Muscle of back (tissue), 11 donors: ENCODE data around the gene TRIM37. TPM values are rescaled to one million over a fixed set of nuclear protein-coding genes. Genes with fewer than 3 reads are reported as not detected.
"Not testable (repeated sequence)": the region's sequence is repeated elsewhere in the genome, so short reads cannot be mapped to it uniquely, and the experiment has no call there.

Source experiments
- DNase-seq, 3 donors: peaks; one replicate each; pipeline versions ENCODE4 v3.0.0 to v3.0.0-alpha.2; 2013
- polyA plus RNA-seq, 10 donors: library from polyadenylated mRNA; unstranded; fragments of 120-200 nt; gene quantifications; one replicate each; pipeline ENCODE4 v1.2.1, GENCODE V29; 2013; ENCODE audit not compliant: insufficient read length in 10 of 10

Gene TRIM37
- polyA plus RNA-seq, 10 donors: 12.1 to 18.9 (median 15.0) TPM

DNA sequence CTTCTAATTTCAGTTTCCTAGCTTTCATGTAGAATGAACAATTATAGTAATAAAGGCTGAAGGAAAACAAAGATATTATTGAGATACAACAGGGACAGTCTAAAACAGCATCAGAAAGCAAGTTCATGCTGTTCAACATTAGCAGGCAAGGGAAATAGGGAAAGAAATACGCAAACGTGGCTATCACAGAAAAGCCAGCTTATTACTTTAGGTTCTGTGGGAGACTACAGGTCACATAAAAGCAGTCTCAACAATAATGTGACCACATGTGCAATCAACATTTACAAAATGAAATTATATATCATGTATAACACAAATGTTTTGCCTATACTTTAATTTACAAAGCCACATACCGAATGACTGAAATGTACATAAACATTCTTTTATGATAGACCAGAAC, 4.9 kb upstream of the TRIM37 start:
- no peak for DNase-seq

DNA sequence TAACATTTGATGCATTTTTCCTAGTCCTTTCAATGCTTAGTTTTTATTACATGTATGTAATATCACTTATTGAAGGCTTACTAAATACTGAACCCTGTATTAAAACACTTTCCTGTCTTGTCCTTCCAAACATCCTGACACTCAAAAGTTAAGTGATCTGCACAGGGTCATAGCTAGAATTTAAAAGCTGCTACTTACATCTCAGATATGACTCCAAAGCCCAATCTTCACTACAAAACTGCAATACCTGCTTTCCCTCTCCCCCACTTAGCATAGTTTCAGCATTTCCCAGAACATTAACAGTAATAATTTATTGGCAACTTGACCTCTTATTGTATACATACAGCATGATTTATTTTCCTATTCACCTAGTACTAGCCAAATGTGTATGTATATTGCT, 4.3 kb upstream of the TRIM37 start:
- no peak for DNase-seq

DNA sequence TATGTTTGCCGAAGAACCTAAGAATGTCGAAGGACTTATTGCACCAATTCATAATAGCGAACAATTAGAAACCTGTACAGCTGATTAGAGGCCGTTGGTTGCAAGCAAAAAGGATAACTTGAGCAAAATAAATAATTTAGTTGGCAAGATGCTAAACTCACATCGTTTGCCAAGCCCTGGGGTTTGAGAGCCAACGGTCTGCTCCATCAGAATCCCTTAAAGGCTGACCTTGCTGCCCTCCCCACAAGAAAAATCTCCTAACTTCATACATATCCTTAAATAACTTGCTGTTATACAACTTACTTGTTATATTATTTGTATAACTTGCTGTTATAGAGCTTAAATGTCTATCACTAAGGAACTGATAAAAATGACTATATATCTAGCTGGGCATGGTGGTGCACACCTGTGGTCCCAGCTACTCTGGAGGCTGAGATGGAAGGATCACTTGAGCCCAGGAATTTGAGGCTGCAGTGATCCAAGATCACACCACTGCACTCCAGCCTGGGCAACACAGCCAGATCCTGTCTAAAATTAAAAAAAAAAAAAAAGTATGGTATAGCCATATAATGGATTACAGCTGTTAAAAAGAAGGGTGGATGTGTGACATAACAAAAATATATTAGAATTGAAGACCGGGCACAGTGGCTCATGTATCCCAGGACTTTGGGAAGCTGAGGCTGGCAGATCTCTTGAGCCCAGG, 1.9 kb upstream of the TRIM37 start:
- DNase-seq: peak in 1 of 3 donors; percentile 5

DNA sequence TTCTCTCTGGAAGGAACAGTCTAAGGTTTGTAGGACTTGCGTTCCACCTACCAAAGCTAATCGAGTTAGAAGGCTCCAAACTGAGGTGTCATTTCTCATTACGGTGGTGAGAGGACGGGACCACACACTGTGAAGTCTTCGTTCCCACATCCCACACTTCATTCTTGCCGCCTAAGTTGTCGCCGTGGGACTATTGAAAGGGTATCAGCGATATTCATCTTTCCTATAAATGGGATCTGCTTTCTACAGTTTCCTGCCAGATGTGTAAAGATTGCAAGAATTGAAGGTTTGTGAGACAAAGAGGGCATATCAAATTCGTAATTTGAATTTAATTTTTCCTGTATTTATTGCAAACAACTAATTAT, 608 bp upstream of the TRIM37 start:
- no peak for DNase-seq

DNA sequence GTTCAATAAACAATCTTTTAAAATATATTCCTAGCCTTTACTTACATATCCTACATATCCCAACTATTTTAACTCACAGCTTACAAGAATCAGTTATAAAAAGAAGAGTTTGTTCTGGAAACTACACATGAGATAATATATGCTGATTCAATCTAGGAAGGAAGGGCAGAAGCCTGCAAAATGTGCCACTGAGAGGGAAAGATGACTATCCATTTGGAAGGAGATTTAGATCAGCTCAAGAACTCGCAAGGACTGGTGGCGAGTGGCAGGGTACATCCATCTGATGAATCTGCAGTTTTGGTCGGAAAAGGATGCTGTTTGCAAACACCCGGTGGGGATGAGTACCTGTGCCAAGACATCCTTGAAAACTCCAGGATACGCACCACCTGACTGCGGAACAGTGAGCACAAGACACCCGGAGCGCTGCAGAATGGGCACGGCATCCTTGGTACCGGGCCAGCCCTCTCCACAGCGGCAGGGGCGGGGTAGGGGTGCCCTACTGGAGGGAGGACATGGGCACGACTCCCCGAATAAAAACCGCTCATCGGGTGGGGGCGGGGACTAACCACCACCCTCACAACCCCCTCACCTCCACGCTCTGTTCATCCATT, 723 bp downstream of the TRIM37 start:
- peak; percentile 12 to 68 (median 29) for DNase-seq

DNA sequence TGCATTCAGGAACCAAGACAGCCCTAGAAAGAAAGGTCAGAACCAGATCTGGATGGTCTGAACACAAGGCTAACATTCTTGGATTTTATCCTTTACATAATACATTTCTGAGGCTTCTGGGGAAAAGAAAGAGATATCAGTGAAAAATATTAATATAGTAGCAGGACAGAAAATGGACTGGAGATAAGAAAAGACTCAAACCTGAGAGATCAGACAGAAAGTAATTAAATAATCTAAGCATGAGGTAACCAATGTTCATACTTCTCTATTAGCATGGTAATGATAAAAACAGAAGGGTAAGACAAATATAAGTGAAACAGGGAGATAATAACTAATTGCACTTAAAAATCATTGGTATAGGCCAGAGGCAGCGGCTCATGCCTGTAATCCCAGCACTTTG, 5.5 kb downstream of the TRIM37 start:
- DNase-seq: no peak

DNA sequence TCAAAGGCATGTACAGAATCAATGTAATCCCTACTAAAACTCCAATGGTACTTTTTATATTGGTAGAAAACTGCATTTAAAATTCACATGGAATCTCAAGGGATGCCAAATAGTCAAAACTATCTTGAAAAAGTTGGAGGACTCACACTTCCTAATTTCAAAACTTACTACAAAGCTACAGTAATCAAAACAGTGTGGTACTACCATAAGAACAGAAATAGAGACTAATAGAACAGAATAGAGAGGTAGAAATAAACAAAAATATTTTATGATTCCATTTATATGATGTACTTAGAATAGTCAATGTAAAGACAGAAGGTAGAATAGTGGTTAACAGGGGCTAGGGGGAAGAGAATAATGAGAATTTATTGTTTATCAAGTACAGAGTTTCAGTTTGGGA, 8.8 kb downstream of the TRIM37 start:
- DNase-seq: no peak

DNA sequence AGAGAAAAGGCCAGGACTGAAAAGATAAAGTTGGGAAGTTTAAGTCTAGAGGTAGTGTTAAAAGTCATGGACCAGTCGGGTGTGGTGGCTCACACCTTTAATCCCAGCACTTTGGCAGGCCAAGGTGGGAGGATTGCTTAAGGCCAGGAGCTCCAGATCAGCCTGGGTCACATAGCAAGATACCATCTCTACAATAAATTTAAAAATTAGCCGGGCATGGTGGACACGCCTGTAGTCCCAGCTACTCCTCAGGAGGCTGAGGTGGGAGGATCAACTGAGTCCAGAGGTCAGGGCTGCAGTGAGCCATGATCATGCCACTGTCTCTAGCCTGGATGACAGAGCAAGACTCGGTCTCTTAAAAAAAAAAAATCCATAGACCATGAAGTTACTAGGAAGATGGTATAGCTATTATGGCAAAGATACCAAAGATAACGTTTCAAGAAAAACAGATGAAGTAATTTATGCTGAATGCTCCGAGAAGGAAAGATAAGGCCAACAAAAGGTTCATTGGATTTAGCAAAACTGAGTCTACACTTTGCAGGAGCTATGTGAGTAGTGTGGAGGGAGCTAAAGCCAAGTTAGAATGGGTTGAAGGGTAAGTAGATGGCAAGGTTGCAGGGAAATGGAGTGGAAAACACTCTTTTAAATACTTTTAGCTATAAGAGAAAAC, 11.7 kb downstream of the TRIM37 start:
- no peak for DNase-seq

DNA sequence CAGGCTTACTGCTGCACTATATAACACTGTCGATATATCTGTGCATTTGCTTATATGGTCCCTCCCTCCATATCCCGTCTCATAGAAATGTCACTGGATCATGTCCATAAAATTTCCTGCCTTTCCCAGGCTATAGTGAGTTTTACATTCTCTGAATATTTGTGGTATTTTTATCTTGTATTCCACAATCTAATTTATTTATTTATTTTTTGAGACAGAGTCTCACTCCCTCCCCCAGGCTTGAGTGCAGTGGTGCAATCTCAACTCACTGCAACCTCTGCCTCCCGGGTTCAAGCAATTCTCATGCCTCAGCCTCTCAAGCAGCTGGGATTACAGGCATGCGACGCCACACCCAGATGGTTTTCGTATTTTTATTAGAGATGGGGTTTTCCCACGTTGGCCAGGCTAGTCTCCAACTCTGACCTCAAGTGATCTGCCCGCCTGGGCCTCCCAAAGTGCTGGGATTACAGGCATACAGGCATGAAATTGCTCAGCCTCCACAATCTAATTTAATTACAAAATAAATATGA, 12.9 kb downstream of the TRIM37 start:
- peak; percentile 33 to 83 (median 69) for DNase-seq

DNA sequence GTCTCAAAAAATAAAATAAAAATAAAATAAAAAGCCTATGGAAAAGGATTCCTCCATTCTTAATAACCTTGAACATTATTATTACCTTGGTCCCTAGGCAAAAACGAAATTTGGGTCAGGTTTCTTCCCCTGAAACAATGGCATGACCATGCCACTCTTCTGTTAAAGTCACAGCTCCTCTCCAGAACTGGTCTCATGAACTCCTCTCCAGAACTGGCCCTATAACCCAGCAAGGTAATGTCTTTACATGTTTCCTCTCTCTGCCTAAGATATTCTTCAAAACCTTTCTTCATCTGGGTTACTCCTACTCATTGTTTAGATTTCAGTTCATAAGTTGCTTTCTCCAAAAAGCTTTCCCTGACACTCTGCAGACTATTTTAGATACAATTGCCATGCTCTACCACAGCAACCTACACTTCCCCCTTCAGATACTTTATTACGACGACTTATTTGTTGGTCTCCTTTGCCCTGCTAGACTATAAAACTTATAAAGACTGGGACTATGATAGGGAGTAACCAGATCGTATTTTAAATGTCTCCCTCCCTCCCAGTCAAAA, 13.5 kb downstream of the TRIM37 start:
- no peak for DNase-seq

DNA sequence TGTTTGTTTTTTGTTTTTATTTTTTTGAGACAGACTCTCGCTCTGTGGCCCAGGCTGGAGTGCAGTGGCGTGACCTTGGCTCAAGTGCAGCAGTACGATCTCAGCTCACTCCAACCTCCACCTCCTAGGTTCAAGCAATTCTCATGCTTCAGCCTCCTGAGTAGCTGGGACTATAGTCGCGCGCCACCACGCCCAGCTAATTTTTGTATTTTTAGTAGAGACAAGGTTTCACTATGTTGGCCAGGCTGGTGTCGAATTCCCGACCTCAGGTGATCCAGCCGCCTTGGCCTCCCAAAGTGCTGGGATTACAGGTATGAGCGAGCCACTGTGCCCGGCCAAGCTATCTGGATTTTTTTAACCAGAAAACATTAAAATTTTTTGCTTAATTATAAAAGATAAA, 16.1 kb downstream of the TRIM37 start:
- not testable (repeated sequence) for DNase-seq

DNA sequence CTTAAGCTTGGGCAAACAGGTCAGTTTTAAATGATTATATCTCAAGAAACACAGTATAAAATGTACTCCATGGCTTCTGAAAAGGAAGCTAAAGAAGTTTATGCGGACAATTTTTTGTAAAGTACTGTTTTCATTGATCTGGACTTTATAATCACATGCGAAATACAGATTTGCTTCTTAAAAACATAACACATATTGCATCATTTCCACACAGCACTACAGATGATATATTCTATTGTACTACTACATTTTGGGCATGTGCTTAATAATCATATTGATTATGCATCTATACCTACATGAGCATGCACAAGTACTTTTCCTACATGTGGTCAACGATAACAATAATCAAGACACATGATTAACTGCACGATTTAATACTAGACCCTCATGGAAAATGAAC, 22.5 kb downstream of the TRIM37 start:
- DNase-seq: no peak

DNA sequence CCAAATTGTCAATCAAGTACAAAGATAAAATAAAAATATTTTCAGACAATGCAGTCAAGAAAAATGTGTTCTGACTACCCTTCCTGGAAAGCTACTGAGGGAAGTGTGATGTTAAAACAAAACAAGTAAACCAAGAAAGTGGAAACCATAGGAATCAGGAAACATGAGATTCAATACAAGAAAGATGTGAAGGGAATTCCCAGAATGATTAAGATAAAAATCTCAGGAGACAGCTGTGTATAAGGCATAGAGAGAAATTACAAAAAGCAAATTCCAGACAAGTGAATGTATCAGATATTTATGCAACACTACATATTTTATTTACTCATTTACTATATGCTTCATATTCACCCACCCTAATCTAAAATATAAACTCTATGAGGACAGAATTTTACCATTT, 32.2 kb downstream of the TRIM37 start:
- no peak for DNase-seq

DNA sequence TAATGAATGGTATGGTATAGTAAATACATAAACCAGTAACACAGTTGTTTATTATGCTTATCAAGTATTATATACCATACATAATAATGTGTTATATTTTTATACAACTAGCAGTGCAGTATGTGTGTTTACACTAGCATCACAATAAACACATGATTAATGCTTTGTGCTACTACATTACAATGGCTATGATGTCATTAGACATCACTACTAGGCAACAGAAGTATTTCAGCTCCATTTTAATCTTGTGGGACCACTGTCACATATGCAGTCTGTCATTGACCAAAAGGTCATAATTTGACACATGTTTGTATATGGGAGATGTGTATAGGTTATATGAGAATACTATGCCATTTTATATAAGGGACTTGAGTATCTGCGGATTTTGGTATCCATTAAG, 32.7 kb downstream of the TRIM37 start:
- no peak for DNase-seq

DNA sequence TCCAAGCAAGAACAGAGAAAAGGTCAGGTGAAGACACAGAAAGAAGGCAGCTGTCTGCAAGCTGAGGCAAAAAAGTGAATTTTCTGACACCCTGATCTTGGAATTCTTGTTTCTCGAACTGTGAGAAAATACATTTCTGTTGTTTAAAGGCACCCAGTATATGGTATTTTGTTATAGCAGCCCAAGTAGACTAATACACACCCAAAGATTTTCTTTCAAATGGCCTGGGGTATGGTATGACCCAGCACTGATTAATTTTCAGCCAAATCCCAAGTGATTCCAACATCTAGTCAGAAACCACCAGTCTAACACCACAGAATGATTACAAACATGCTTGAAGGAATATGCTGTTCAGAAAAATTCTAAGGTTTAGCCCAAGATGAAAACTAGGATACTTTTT, 36.8 kb downstream of the TRIM37 start:
- DNase-seq: no peak

DNA sequence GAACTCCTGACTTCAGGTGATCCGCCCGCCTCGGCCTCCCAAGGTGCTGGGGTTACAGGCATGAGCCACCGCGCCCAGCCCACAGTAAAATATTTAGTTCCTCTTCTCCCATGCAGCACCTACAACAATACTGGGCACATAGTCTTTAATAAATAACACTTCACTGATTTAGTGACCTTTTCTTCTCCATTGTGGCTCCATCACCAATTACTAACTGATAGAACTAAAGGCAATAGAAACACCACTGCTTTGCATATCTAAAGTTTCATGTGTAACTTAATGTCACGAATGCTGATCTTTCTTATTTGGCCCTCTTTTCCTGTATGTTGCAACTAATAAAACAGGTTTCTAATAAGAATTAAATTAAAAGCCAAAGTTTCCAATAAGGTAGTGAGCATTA, 38.9 kb downstream of the TRIM37 start:
- DNase-seq: no peak

DNA sequence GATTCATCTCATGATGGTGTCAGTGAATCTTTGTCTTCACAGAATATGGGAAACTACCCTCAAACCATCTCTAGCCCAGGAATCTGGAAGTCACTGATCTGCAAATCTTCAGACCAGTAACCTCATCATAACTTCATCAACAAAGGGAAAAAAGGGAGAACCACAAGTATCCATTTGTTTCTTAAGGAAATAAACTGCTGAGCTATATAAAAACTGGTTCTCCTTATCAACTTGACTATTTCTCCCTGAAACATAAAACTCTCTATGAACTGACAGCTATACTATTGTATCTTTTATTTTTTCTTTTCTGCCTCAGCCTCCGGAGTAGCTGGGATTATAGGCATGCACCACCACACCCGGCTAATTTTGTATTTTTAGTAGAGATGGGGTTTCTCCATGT, 39.3 kb downstream of the TRIM37 start:
- no peak for DNase-seq

DNA sequence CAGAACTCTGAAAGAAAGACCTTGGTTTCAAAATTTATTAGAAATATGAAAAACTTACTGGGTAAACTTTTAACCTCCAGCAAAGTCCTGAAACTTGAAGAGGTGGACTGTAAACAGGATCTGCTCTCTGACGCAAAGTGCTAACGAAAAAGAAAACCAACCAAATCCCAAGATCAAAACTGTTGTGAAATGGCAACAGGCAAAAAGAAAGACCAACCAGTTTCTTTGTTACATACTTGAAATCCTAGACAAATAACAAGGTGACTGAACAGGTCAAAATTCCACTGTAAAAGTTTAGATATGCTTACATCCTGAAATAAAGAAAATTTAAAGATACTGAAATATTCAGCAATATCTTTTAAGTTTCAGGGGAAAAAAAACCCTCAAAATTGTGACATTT, 44.2 kb downstream of the TRIM37 start:
- DNase-seq: no peak

DNA sequence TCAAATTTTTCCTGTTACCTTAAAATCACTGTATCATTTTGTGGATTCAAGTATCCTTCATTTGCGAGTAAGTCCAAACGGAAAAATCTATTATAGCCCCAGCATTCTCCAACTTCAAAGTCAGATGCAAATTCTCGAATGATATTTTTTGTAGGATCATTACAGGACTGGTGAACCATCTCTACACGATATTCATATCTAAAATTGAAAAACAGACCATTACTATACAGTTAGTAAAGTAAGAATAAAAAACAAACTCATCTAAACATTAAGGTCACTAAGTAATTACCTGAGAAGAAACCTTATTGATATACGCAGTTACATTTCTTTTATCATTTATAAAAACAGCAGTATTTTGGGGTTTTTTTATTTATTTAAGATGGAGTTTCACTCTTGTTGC, 49.8 kb downstream of the TRIM37 start:
- DNase-seq: no peak

DNA sequence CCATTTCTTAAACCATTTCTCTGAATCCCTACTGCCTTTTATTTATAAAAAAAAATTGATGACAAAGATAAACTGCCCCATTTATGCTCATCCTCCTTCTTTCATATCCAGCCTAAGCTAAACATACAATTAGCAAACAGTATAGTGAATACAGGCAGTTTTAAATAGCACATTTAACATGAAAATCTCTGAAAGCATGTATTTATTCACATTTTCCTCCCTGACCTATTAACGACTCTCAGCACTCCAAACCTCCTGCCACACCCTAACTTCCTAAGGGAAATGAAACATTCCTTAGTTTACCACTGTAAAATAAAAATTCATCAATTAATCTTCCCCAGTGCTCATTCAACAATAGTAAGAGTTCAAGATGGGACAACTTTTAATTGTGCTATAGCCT, 56.9 kb downstream of the TRIM37 start:
- DNase-seq: no peak

DNA sequence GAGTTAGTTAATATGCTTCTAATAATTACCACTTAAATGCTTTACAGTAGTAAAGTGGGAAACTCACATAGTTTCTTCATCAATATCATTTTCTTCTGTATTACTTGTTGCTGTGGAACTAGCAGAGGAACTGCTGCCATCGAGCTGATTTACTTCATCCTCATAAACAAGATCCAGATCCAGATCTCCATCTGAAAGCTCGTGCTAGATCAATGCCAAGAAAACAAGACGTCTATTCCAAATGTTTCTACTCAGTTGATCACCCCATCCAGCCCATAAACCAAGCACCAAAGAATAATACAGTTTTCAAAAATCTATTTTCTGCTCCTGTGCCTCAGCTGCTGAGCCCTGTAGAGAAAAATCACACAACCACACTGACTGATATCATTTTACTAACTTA, 59.1 kb downstream of the TRIM37 start:
- peak in 1 of 3 donors; percentile 3 for DNase-seq

DNA sequence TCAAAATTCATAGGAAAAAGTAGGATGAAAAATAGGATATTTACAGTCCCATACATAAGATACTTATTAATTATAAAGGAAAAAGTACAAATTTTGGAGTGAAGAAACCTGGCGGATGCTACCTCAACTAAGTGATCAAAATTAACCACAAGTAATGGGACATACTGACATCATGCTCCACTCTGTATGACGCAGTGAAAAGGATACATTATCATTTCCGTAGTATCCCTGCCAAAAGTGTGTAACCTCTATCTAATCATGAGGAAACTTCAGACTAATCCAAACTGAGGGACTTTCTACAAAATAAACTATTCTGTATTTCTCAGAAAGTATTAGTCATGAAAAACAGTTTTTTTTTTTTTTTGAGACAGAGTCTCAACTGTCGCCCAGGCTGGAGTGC, 60.5 kb downstream of the TRIM37 start:
- DNase-seq: no peak

DNA sequence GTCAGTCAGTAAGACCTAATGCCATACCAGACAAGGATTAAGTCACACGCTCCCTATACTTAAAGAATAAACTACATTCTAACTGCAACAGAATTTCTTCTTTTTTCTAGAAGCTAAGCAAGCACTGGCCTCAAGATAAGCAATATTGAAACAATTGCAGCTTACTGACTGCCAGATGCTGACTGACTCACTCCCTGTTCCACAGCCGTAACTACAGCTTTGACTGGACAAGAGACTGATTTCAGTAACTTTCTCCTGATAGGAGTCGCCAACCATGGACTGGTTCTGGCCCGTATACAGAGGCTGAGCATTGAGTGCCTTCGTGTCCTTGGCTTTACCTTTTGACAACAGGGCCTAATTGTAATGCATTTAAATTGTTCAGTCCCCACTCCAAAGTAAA, 67.9 kb downstream of the TRIM37 start:
- no peak for DNase-seq
